Measurements from ENCODE around the gene INHBC. TPM values are rescaled to one million over a fixed set of nuclear protein-coding genes. Genes with fewer than 3 reads are reported as not detected.

INHBC gene
- polyA plus RNA-seq, 3 donors = 0.14 to 0.21 (median 0.20) TPM

DNA sequence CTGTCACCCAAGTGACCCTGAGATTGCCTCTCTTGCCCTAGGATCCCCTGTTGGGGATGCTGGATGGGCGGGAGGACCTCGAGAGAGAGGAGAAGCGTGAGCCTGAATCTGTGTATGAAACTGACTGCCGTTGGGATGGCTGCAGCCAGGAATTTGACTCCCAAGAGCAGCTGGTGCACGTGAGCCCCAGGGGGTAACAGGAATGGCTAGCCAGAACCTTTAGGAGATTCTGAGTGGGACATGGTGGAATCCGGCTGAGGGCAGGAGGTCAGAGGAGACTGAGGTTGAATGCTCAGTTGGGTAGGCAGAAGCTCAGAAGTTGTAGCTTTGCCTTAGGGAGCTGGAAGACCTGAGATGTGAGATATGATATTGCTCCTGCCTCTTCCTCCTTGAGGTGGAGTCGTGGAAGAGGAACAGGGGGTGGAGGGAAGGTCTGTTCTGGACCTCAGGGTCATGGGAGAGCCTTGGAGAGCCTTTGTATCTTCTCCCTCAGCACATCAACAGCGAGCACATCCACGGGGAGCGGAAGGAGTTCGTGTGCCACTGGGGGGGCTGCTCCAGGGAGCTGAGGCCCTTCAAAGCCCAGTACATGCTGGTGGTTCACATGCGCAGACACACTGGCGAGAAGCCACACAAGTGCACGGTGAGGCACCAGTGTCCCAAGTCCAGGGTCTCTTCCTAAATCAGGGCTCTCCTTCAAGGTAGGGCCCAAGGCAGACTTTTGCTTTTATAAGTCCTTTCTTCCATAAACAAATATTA lies 31.3 kb downstream of the INHBC start:
- no peak for DNase-seq (ENCODE audit: low read depth in 3 of 3, low spot score in 2 of 3)

- no peak for DNase-seq (ENCODE audit: low read depth in 3 of 3, low spot score in 2 of 3)
Measured at GRCh38 chr12:57467212-57467874, 32.8 kb downstream of the INHBC start.

- DNase-seq (ENCODE audit: low read depth in 3 of 3, low spot score in 2 of 3) = no peak
Measured at GRCh38 chr12:57467915-57468314, 33.3 kb downstream of the INHBC start.

- DNase-seq (ENCODE audit: low read depth in 3 of 3, low spot score in 2 of 3) = no peak
Measured at GRCh38 chr12:57469296-57470164, 34.9 kb downstream of the INHBC start.

DNA sequence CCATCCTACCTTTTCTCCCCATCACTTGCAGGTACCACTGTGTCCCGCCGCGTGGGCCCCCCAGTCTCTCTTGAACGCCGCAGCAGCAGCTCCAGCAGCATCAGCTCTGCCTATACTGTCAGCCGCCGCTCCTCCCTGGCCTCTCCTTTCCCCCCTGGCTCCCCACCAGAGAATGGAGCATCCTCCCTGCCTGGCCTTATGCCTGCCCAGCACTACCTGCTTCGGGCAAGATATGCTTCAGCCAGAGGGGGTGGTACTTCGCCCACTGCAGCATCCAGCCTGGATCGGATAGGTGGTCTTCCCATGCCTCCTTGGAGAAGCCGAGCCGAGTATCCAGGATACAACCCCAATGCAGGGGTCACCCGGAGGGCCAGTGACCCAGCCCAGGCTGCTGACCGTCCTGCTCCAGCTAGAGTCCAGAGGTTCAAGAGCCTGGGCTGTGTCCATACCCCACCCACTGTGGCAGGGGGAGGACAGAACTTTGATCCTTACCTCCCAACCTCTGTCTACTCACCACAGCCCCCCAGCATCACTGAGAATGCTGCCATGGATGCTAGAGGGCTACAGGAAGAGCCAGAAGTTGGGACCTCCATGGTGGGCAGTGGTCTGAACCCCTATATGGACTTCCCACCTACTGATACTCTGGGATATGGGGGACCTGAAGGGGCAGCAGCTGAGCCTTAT lies 35.8 kb downstream of the INHBC start:
- no peak for DNase-seq (ENCODE audit: low read depth in 3 of 3, low spot score in 2 of 3)

- DNase-seq (ENCODE audit: low read depth in 3 of 3, low spot score in 2 of 3) = no peak
Measured at GRCh38 chr12:57470970-57471656, 36.5 kb downstream of the INHBC start.

GRCh38 chr12:57471661-57472060 lies 37.1 kb downstream of the INHBC start:
- DNase-seq (ENCODE audit: low read depth in 3 of 3, low spot score in 2 of 3) = no peak

GRCh38 chr12:57472391-57472790 lies 37.8 kb downstream of the INHBC start:
- no peak for DNase-seq (ENCODE audit: low read depth in 3 of 3, low spot score in 2 of 3)

DNA sequence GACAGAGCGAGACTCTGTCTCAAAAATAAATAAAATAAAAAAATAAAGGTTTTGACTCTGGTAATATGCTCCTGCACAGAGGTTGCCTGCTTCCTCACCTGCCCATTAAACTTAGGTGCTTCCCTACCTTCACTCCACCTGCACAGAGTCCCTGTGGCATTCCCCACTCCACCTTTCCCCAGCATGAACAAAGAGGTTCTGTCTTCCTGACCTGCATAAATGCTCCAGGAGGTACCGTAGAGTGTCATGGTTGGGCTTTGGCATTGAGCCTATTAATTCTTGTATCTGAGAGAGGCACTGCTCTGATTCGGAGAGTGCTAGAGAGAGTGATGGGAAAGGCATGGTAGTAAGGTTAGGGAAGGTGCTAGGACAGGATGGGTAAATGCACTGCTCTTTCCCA lies 38.8 kb downstream of the INHBC start:
- DNase-seq (ENCODE audit: low read depth in 3 of 3, low spot score in 2 of 3) = no peak

DNA sequence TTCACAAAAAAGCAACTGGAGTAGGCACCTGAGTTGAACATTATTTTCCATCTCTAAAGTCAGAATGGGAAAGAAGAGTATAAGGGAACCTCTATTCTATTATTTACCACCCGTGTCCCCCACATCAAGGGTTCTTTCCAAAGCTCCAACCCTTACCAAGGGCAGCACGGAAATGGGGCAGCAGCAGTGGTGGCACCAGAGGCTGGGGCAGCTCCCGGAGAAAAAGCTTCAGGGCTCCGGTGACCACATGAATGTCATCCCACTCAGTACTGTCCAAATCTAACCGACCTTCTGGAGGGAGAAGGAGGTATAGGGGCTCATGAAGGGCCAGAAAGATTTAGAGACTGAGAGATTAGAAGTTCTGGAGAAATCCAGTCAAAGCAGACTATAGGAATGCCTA lies 39.3 kb downstream of the INHBC start:
- no peak for DNase-seq (ENCODE audit: low read depth in 3 of 3, low spot score in 2 of 3)

- DNase-seq (ENCODE audit: low read depth in 3 of 3, low spot score in 2 of 3) = no peak
Measured at GRCh38 chr12:57474430-57474829, 39.8 kb downstream of the INHBC start.

DNA sequence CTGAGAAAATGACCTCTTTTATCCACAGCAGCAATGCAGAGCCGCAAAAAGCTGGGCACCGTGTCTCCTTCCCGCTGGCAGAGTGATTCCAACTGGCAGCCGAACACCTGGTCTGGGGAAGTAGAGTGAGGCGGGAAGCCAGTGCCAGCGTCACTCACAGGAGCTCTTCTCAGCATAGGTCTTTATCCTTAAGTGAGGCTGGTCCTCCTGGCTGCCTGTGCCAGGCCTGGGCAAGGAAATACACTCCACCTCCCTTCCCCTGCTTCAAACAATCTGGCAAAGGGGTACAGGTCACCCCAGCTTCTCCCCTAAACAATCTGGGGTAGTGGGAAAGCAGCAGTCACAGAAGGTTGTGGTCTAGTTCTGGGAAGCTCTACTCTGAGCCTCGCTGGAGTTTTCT lies 40.3 kb downstream of the INHBC start:
- no peak for DNase-seq (ENCODE audit: low read depth in 3 of 3, low spot score in 2 of 3)

GRCh38 chr12:57475271-57476161 lies 40.9 kb downstream of the INHBC start:
- DNase-seq (ENCODE audit: low read depth in 3 of 3, low spot score in 2 of 3) = no peak

- DNase-seq (ENCODE audit: low read depth in 3 of 3, low spot score in 2 of 3) = no peak
Measured at GRCh38 chr12:57476162-57476992, 41.8 kb downstream of the INHBC start.

DNA sequence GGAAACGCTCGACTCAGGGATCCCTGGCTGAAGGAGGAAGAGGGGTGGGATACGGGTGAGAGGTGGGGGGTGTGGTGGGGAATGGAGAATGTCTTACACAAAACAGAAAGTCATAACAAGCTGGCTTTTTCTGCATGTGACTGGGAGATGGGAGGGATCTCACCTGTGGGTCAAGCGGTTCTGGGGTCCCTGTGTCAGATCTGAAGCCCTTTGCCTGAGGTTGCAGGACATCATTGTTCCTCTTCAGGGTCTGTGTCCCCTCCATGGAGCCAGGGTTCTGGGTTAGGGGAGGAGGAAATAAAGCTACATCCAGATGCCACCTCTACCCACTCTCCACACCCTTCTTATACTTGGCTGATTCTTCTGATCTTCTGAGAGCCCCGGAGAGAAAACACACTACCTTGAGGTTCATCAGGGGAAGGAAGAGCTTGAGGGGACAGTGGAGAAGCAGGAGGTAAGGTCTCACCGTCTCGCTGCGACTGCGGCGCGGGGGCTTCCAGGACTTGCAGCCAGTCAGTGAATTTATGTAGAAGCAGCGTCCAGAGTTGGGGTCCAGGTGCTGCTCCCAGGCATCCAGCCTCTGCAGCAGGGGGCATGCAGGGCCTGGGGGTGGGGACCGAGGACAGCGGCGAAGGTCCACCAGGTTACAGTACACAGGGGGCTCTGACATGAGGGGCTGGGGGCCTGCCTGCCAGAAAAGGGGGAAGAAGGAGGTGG lies 42.6 kb downstream of the INHBC start:
- no peak for DNase-seq (ENCODE audit: low read depth in 3 of 3, low spot score in 2 of 3)

- DNase-seq (ENCODE audit: low read depth in 3 of 3, low spot score in 2 of 3) = no peak
Measured at GRCh38 chr12:57477710-57478681, 43.4 kb downstream of the INHBC start.

- no peak for DNase-seq (ENCODE audit: low read depth in 3 of 3, low spot score in 2 of 3)
Measured at GRCh38 chr12:57479043-57479375, 44.4 kb downstream of the INHBC start.

Measured in right renal cortex interstitium (tissue), 3 donors.